ENCODE data around the gene SAPCD1.

GRCh38 chr6:31782126-31782855, 19.8 kb downstream of the SAPCD1 start:
- TF ChIP-seq TAF1 (IDR thresholded peaks at IDR 0.05; ENCODE audit: borderline replicate concordance, low read depth, low read length) (no peak), REST (IDR thresholded peaks at IDR 0.05; ENCODE audit: low read depth, low read length) (no peak), CTCF (IDR thresholded peaks at IDR 0.05) (no peak), MXI1 (IDR thresholded peaks at IDR 0.05; ENCODE audit: low read depth, low read length) (no peak), GABPA (IDR thresholded peaks at IDR 0.05; ENCODE audit: low read depth) (no peak), EZH2phosphoT487 (IDR thresholded peaks at IDR 0.05; ENCODE audit: borderline replicate concordance, low read depth) (no peak), ZBTB33 (IDR thresholded peaks at IDR 0.05; ENCODE audit: borderline replicate concordance, low read depth) (no peak)
